ENCODE results near the gene ASGR2. TPM values are rescaled to one million over a fixed set of nuclear protein-coding genes. Genes with fewer than 3 reads are reported as not detected.

Gene ASGR2
- total RNA-seq, 2 experiments from 2014 or later = not detected

- no peak overlapping the region for H3K4me3 ChIP-seq (ENCODE audit: low read depth, low read length, poor library complexity, severe bottlenecking)
- no peak overlapping the region for H3K27ac ChIP-seq (ENCODE audit: low read depth, low read length, poor library complexity, severe bottlenecking)
- no peaks in the 10 kb centered on the region for H4K20me1 ChIP-seq (ENCODE audit: insufficient read depth, low read length)
- H3K9me2 ChIP-seq (ENCODE audit: insufficient read depth, low read length) = no peaks in the 10 kb centered on the region
- BruUV-seq (replicated peaks) = no TSS peak
- no peak overlapping the region for H2AFZ ChIP-seq (ENCODE audit: low read length)
- no peaks in the 10 kb centered on the region for H3K36me3 ChIP-seq (ENCODE audit: insufficient read depth, low read length)
- H3K79me2 ChIP-seq (ENCODE audit: insufficient read depth, low read depth, low read length) = no peaks in the 10 kb centered on the region
- intact Hi-C loops (cut with micrococcal nuclease; ENCODE audit: unreplicated experiment) = no loop called here
- DNase-seq (ENCODE audit: low spot score) = no peak
- H3K9me3 ChIP-seq (ENCODE audit: low read length) = no peaks in the 10 kb centered on the region
- POLR2A ChIA-PET = no interaction called here
- H3K4me1 ChIP-seq (ENCODE audit: insufficient read depth, low read length, poor library complexity, severe bottlenecking) = no peaks in the 10 kb centered on the region
- TF ChIP-seq EZH2phosphoT487 (IDR thresholded peaks at IDR 0.05; ENCODE audit: borderline replicate concordance, low read depth, low read length) = no peak
- no peak for TF ChIP-seq CTCF (conservative IDR thresholded peaks at IDR 0.05; ENCODE audit: low read length)
- H3K4me2 ChIP-seq (ENCODE audit: low read length) = no peak overlapping the region
- CTCF ChIA-PET (ENCODE audit: unreplicated experiment) = no interaction called here
Observed at GRCh38 chr17:7110617-7111306, 3.9 kb downstream of the ASGR2 start.

DNA sequence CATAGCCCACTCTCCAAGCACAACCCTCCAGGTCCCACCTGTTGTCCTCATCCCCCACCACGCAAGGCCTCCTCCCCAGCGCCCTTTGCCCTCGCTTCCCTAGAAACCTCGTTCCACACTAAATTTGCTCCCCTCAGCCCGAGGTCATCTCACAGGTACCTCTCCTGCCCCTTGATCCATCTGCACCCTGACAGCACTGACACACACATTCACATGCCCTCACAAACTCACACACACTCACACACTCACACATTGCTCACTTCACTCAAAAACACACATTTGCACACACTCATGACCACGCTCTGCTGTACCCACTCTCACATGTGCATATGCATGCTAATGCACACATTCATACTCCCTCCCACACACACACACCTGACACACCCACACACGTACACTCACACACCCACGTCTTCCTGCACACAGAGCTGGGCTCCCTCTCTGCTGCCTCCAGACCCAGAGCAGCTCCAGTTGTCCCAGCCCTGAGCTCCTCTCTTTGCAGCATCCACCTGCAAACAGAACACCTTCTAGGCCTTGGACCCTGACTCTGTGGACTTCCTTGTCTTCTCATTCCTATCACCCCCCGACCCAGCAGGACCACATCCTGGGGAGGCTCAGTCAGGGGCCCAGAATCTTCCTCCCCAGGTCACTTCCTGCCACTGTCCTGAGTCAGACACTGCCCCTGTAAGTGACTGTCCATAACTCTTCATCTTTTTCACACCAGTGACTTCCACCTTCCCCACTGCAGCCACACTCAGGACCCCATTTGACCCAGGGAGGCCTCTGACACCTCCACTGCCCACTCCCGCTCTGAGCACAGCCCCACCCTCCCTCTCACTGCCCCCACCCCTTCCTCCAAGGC lies 4.9 kb downstream of the ASGR2 start:
- ChIA-PET CTCF (ENCODE audit: unreplicated experiment) (no interaction called here), POLR2A (no interaction called here)
- Histone ChIP-seq H2AFZ (ENCODE audit: low read length) (no peak overlapping the region), H3K9me3 (ENCODE audit: low read length) (no peaks in the 10 kb centered on the region), H3K4me3 (ENCODE audit: low read depth, low read length, poor library complexity, severe bottlenecking) (no peak overlapping the region), H3K9me2 (ENCODE audit: insufficient read depth, low read length) (no peaks in the 10 kb centered on the region), H3K4me1 (ENCODE audit: insufficient read depth, low read length, poor library complexity, severe bottlenecking) (no peaks in the 10 kb centered on the region), H3K36me3 (ENCODE audit: insufficient read depth, low read length) (no peaks in the 10 kb centered on the region), H4K20me1 (ENCODE audit: insufficient read depth, low read length) (no peaks in the 10 kb centered on the region), H3K79me2 (ENCODE audit: insufficient read depth, low read depth, low read length) (no peaks in the 10 kb centered on the region), H3K4me2 (ENCODE audit: low read length) (no peak overlapping the region), H3K27ac (ENCODE audit: low read depth, low read length, poor library complexity, severe bottlenecking) (no peak overlapping the region)
- no peak for DNase-seq (ENCODE audit: low spot score)
- TF ChIP-seq EZH2phosphoT487 (IDR thresholded peaks at IDR 0.05; ENCODE audit: borderline replicate concordance, low read depth, low read length) = no peak
- TF ChIP-seq CTCF (conservative IDR thresholded peaks at IDR 0.05; ENCODE audit: low read length) = no peak
- intact Hi-C loops (cut with micrococcal nuclease; ENCODE audit: unreplicated experiment) = no loop called here
- no TSS peak for BruUV-seq (replicated peaks)

DNA sequence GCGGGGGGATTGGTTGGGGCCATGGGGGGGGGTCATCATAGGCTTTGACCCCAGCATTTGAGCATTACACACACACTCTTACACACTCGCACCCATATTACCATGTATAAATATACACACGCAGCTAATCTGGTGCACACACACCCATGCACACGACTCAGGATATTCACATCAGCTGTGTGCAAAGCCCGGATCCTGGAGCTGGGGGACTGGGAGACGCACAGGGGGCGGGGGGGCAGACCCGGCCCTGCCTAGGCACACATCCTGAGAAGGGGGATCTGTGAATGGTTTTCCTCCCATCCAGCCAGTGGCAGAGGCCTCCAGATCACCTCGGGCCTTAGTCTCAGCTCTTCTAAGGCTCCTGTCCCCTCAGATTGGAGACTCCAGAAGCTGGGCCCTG lies 5.6 kb downstream of the ASGR2 start:
- POLR2A ChIA-PET = interaction anchor here (0.6 kb wide), 1 partner anchor 921 kb away, joined by 11 read pairs; no protein-coding TSS in a partner anchor
- TF ChIP-seq CTCF (conservative IDR thresholded peaks at IDR 0.05; ENCODE audit: low read length) (no peak), EZH2phosphoT487 (IDR thresholded peaks at IDR 0.05; ENCODE audit: borderline replicate concordance, low read depth, low read length) (no peak)
- Histone ChIP-seq H3K79me2 (ENCODE audit: insufficient read depth, low read depth, low read length) (no peaks in the 10 kb centered on the region), H3K4me2 (ENCODE audit: low read length) (no peak overlapping the region), H3K4me3 (ENCODE audit: low read depth, low read length, poor library complexity, severe bottlenecking) (no peak overlapping the region), H4K20me1 (ENCODE audit: insufficient read depth, low read length) (no peaks in the 10 kb centered on the region), H3K4me1 (ENCODE audit: insufficient read depth, low read length, poor library complexity, severe bottlenecking) (no peaks in the 10 kb centered on the region), H3K27ac (ENCODE audit: low read depth, low read length, poor library complexity, severe bottlenecking) (no peak overlapping the region), H3K9me2 (ENCODE audit: insufficient read depth, low read length) (no peaks in the 10 kb centered on the region), H2AFZ (ENCODE audit: low read length) (no peak overlapping the region), H3K9me3 (ENCODE audit: low read length) (no peaks in the 10 kb centered on the region), H3K36me3 (ENCODE audit: insufficient read depth, low read length) (no peaks in the 10 kb centered on the region)
- CTCF ChIA-PET (ENCODE audit: unreplicated experiment) = no interaction called here
- intact Hi-C loops (cut with micrococcal nuclease; ENCODE audit: unreplicated experiment) = no loop called here
- no TSS peak for BruUV-seq (replicated peaks)
- DNase-seq (ENCODE audit: low spot score) = no peak
